Mucosa of stomach (tissue), 1 donor: ENCODE results near the gene LTBP1.
"Not testable (repeated sequence)": the region's sequence is repeated elsewhere in the genome, so short reads cannot be mapped to it uniquely, and the experiment has no call there.

Experiments
- H3K27me3 ChIP-seq: one replicate; pipeline ENCODE4 v1.7.0; 2013; ENCODE audit warnings: mild to moderate bottlenecking, low read length; ENCODE audit not compliant: control insufficient read depth, insufficient read depth
- H3K36me3 ChIP-seq: one replicate; pipeline ENCODE4 v1.7.0; 2013; ENCODE audit warnings: low read length; ENCODE audit not compliant: control insufficient read depth, insufficient read depth
- H3K4me1 ChIP-seq: one replicate; pipeline ENCODE4 v1.7.0; 2013; ENCODE audit warnings: mild to moderate bottlenecking, low read length; ENCODE audit not compliant: control insufficient read depth, insufficient read depth
- H3K4me3 ChIP-seq: one replicate; pipeline ENCODE4 v1.7.0; 2013; ENCODE audit warnings: low read length
- H3K9ac ChIP-seq: one replicate; pipeline ENCODE4 v1.7.0; 2013; ENCODE audit warnings: mild to moderate bottlenecking, low read length, moderate library complexity
- H3K9me3 ChIP-seq: one replicate; pipeline ENCODE4 v1.7.0; 2013; ENCODE audit warnings: mild to moderate bottlenecking, low read length, moderate library complexity; ENCODE audit not compliant: control insufficient read depth
- donor health status: Pancreatic carcinoma.

LTBP1 gene

DNA sequence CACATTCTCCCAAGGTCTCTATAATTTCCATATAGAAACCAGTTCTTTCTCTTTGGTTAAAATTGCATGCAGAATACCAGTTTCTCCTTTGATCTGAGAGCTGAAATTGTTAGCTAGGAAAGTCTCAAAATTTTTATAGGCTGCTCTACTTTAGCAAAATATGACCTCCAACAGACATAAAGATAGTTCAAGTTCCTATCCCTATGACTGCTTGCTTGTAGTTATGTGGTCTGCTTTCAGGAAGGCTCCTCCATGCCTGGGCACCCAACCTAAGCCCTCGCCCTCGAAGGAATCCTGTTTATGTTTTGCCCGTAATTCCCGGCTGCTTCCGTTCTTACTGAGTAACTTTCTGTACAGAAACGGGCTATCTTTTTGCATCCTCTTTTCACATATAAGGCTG, 28.0 kb upstream of the LTBP1 start:
- Histone ChIP-seq H3K9ac (no peak overlapping the region), H3K9me3 (no peaks in the 10 kb centered on the region), H3K27me3 (no peaks in the 10 kb centered on the region)

DNA sequence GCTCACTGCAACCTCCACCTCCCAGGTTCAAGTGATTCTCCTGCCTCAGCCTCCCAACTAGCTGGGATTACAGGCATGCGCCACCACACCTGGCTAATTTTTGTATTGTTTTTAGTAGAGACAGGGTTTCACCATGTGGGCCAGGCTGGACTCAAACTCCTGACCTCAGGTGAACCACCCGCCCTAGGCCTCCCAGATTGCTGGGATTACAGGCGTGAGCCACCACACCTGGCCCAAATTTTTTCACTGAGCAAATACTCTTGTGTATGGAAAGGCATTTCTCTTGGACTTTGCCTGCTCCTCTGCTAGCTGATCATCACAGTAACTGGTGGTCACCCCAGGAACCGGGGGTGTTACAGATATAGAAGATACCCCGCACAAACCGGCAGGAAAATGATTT, 26.9 kb upstream of the LTBP1 start:
- not testable (repeated sequence) for H3K27me3 ChIP-seq, H3K4me3 ChIP-seq, H3K36me3 ChIP-seq

More for the DNA sequence above, 28.0 kb upstream of the LTBP1 start:
- Histone ChIP-seq H3K36me3 (no peaks in the 10 kb centered on the region), H3K4me3 (no peak overlapping the region), H3K4me1 (no peaks in the 10 kb centered on the region)

DNA sequence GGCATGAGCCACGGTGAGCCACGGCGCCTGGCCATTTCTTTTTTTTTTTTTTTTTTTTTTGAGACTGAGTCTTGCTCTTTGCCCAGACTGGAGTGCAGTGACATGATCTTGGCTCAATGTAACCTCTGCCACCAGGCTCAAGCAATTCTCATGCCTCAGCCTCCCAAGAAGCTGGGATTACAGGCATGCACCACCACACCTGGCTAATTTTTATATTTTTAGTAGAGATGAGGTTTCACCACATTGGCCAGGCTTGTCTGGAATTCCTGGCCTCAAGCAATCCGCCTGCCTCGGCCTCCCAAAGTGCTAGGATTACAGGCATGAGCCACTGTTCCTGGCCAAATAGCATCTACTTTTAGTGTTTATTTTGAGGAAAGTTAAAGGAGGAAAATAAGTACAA, 25.3 kb upstream of the LTBP1 start:
- not testable (repeated sequence) for H3K4me1 ChIP-seq, H3K36me3 ChIP-seq, H3K9me3 ChIP-seq

More for the DNA sequence above, 26.9 kb upstream of the LTBP1 start:
- not testable (repeated sequence) for H3K4me1 ChIP-seq, H3K9ac ChIP-seq, H3K9me3 ChIP-seq

DNA sequence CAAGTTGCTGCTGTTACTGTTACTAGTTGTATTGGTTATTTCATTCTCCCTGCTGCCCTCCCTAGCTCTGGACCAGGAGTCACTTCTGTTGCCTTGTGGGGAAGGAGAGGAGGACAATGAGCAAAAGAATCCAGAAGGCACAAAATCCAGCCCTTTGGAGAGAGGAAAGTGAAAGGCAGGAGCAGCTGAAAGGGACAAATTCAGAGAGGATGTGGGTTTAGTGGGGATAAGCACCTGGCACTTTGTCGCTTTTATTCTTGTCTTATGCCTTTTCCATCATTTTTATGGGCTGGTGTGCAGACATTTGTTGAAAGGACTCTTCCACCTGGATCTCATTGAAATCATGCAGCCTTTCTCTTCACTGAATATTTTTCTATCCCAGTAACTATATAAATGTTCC, 24.3 kb upstream of the LTBP1 start:
- no peak overlapping the region for H3K4me3 ChIP-seq
- H3K4me1 ChIP-seq: no peaks in the 10 kb centered on the region
- no peaks in the 10 kb centered on the region for H3K9me3 ChIP-seq
- no peak overlapping the region for H3K9ac ChIP-seq
- no peaks in the 10 kb centered on the region for H3K27me3 ChIP-seq
- H3K36me3 ChIP-seq: no peaks in the 10 kb centered on the region

More for the DNA sequence above, 25.3 kb upstream of the LTBP1 start:
- H3K4me3 ChIP-seq, H3K9ac ChIP-seq, H3K27me3 ChIP-seq: not testable (repeated sequence)

DNA sequence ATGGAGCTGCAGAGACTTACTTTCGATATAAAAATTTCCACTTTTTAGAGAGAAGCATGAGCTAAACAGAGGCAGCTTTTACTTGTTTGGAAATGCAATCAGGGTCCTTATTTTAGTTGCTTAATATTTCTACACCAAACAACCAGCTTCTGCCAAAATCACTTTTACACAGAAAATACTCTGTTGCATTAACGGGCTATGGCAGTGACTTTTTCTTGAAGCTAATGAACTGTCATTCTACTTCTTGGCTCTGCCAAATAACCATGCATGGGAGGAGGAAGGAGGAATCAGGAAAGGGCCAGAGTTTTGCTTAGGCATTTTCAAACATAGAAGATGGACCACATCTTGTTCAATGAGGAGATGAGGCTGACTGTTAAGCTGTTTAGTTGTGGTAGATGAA, 23.6 kb upstream of the LTBP1 start:
- no peaks in the 10 kb centered on the region for H3K9me3 ChIP-seq
- no peak overlapping the region for H3K4me3 ChIP-seq
- no peaks in the 10 kb centered on the region for H3K4me1 ChIP-seq
- H3K27me3 ChIP-seq: no peaks in the 10 kb centered on the region
- no peaks in the 10 kb centered on the region for H3K36me3 ChIP-seq
- H3K9ac ChIP-seq: no peak overlapping the region

DNA sequence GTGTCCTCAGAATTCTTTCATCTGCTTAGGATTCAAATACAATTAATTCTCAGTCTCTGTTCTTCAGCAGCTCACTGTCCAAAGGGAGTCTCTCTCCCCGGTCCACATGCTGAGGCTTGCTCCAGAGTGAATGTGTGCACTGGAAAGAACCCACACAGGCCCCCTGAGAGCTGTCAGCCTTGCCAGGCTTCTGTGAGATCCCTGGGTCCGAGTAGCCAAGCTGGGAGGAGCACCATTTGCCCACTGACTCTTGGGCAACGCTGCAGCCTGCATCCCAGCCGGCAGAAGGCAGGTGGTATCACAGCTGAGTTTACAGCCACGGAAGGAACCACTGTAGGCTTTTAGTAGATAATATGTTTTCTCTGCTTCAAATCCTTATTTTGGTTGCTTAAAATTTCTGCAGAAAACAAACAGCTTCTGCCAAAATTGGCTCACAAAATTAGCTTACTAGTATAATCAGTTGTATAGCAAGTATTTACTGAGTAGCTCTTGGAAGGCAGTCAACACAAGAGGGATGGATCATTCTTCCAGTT, 21.4 kb upstream of the LTBP1 start:
- Histone ChIP-seq H3K36me3 (no peaks in the 10 kb centered on the region), H3K27me3 (no peaks in the 10 kb centered on the region), H3K9ac (no peak overlapping the region), H3K9me3 (no peaks in the 10 kb centered on the region), H3K4me3 (no peak overlapping the region), H3K4me1 (no peaks in the 10 kb centered on the region)

DNA sequence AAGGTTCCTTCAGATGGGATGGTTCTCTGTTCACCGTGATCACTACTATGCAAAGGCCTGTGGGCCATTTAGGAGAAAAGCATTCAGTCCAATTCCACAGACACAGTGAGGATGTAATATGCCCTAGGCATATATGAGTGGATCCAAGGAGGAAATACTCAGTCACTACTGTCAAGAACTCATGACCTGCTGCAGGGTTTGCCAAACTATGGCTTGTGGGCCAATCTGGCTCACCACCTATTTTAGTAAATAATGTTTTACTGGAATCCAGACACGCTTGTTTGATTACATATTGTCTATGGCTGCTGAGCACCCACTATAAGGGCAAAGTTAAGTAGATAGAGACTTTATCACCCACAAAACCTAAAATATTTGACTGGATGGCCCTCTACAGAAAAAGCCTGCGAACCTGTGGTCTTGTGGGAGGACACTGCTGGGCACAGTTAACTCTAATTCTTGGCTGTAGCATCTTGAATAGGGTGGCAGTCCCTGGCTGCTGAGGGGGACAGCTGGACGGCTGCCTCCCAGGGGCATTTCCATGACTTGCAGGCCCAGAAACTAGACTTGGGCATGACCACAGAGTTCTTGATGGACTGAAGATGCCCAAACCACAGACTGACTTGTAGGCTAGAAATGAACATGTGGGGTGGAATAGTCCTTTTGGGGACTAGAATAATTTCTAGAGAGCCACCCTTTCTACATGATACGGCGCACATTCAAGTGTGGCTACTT, 20.6 kb upstream of the LTBP1 start:
- H3K36me3 ChIP-seq: no peaks in the 10 kb centered on the region
- H3K9ac ChIP-seq: no peak overlapping the region
- no peaks in the 10 kb centered on the region for H3K27me3 ChIP-seq
- no peaks in the 10 kb centered on the region for H3K4me1 ChIP-seq
- H3K4me3 ChIP-seq: no peak overlapping the region
- no peaks in the 10 kb centered on the region for H3K9me3 ChIP-seq

DNA sequence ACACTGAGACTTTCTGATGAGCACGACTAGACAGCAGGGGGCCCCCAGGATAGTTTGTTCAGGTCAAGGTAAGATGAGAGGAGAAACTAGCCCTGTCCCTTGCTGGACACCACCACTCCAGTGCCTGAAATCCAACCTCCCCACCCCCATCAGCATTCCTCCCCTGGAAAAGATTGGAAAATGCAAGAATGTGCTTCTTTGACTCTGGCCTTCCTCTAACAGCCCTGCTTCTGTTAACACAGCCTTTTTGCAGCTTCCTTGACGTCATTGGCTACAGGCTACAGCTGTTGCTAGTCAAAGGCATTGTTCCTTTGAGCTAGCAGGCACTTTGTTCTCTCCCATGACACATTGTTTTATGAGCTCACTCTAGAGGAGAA, 20.1 kb upstream of the LTBP1 start:
- H3K9me3 ChIP-seq: no peaks in the 10 kb centered on the region
- H3K36me3 ChIP-seq: no peaks in the 10 kb centered on the region
- no peaks in the 10 kb centered on the region for H3K4me1 ChIP-seq
- no peak overlapping the region for H3K4me3 ChIP-seq
- H3K27me3 ChIP-seq: no peaks in the 10 kb centered on the region
- H3K9ac ChIP-seq: no peak overlapping the region

DNA sequence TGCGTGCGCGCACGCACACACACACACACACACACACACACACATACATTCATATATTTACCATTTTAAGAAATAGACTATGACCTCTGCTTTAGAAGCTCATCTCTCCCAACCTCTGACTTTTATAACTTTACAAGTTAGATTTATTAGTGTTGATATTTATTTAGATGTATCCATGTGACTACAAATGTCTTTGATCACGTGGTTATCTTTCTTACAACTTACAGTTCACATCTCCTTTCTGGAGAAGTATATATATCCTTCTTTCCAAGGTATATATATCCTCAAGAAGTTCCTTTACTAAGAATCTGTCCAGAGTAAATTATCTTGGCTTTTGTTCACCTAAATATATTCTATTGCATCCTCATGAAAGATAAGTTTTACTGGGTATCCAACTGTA, 16.3 kb upstream of the LTBP1 start:
- H3K27me3 ChIP-seq: no peaks in the 10 kb centered on the region
- H3K9ac ChIP-seq: no peak overlapping the region
- H3K36me3 ChIP-seq: no peaks in the 10 kb centered on the region
- no peak overlapping the region for H3K4me3 ChIP-seq
- no peaks in the 10 kb centered on the region for H3K4me1 ChIP-seq
- no peaks in the 10 kb centered on the region for H3K9me3 ChIP-seq

DNA sequence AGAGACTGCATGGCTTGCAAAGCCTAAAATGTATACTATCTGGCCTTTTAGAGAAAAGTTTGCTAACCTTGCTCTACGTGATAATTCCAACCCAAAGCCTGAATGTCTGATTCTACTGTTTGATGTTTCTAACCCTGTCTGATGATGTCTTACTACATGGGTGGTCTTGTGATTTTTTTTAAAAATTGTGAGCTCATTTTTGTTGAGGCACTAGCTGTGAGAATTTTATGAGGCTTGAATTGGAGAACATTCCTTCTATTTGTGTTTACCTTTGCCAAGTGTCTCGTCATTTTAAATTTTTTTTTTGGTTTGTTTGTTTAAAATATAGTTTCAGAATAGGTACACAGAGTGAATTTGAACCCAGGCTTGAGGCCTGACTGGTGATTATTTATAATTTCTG, 15.2 kb upstream of the LTBP1 start:
- Histone ChIP-seq H3K9ac (no peak overlapping the region), H3K9me3 (no peaks in the 10 kb centered on the region), H3K4me3 (no peak overlapping the region), H3K36me3 (no peaks in the 10 kb centered on the region), H3K27me3 (no peaks in the 10 kb centered on the region), H3K4me1 (no peaks in the 10 kb centered on the region)

DNA sequence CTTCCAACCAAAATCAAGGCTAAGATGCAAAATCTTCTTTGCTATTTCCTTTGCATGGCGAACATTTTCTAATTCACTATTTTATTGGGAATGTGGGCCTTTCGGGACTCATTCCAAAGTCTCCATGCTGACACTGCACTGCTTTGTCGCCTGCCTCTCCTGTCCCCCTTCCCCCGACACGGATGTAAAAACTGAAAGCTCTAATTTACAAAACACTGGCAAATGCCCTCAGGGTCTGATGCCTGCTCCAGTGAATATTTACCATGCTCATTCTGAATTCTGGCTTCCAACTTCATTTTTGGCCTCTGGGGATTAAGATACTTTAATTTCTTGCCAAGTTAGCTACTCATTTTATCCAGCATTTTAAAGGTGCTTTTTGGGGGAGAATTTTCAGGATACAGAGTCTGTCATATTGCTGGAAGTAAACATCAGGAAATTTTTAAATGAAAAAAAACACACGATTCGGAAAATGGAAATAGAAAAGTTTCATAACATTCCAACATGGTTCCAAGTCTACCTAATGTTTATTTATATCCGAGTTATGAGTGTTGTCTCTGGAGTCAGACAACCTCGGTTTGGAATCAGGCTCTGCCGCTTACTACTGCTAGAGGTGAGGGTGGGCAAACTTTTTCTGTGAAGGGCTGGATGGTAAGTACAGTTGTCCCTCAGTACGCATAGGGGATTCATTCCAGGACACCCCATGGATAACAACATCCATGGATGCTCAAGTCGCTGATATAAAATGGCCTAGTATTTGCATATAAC, 14.6 kb upstream of the LTBP1 start:
- no peak overlapping the region for H3K4me3 ChIP-seq
- no peaks in the 10 kb centered on the region for H3K36me3 ChIP-seq
- no peak overlapping the region for H3K9ac ChIP-seq
- no peaks in the 10 kb centered on the region for H3K27me3 ChIP-seq
- H3K9me3 ChIP-seq: no peaks in the 10 kb centered on the region
- no peaks in the 10 kb centered on the region for H3K4me1 ChIP-seq
